NCI-H2081 (cell line): Measurements from ENCODE around the gene PKN2.
"Not testable (repeated sequence)": the region's sequence is repeated elsewhere in the genome, so short reads cannot be mapped to it uniquely, and the experiment has no call there.

Source experiments
- DNase-seq, 2 experiments: peaks; one replicate each; lab custom pipeline; 2025; lab: John Stamatoyannopoulos, UW

PKN2 gene

DNA sequence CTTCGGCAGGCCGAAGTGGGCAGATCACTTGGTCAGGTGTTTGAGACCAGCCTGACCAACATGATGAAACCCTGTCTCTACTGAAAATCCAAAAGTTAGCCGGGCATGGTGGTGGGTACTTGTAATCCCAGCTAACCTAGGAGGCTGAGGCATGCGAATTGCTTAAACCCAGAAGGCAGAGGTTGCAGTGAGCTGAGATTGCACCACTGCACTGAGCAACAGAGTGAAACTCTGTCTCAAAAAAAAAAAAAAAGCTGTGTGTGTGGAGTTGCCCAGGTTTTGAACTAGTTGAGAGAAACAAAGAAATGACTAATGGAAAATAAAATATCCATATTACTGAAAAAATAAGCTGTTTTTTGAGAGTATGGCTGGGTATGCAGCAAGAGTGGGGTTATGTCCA, 107.1 kb downstream of the PKN2 start:
- DNase-seq: no peak

DNA sequence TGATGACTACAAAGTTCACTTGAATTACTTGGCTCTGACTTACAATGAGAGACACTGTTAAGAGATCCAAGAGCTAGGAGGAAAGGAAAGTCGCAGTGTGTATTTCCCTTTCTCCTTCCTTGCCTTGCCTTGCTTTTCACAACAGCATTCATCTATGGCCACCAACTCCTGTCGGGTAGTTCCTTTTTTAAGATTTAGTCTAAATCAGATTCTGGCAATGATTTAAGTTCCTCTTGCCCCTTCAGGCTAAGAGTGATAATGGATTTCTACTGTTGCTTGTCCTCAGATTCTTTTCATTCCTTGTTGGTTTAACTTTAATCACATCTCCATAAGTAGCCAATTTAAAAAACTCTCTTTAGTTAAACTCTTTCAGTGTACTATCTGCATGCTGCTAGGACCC, 115.4 kb downstream of the PKN2 start:
- DNase-seq: no peak

DNA sequence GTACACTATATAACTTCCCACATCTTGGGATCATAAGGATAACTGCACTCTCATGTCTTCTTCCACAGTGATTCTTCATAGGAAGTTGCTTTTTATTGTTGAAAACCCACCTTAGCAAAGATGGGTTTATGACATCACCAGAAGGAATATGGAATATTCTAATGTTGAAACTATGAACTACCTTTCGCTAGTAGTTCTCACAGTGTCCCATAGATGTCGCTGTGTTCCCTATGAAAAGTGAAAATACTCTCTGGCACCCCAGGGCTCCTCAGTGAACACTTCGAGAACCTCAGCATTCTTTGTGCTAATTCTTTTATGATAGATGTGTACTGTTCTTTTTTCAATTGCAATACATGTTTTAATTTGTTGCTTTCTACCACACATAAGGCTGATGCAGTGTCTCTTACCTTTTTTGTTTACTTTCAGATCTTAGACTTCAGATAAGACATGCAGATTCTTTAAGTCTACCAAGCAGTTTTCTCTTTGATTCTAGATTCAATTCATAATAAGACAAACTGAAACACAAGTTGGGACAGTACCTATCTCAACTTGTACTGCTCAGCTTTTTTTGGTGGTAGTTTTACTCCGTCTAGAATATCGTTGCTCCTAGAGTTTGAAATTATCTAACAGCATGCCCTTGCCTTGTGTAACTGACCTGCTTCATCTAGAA, 116.4 kb downstream of the PKN2 start:
- peak in 1 of 2 experiments; percentile 0 for DNase-seq

DNA sequence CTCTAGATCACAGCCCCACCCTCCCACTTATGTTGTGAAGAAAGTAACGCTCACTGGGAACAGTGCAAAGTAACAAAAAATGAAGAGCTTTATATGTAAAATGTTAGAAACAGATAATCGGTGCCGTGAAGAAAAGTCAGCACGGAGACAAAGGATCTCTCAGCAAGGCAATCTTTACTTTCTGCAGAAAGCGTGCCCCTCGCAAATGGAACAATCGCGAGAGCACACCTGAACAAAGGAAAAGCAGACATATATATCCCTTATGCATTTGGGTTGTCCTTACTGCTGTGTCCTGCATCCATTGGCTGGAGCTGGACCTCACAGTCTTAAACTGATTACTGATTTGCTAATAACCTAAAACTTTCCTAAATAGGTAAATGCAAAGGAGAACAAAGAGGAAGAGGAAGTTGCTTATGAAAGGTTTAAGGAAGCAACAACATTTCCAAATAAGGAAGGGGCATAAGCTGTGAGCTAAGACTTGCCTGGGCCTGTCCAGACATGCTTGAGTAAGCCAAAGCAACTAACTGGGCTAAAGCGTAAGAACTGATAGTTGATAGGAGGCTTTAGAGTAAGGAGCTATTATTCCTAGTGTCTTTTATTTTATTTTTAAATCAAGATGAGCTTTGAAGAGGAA, 117.6 kb downstream of the PKN2 start:
- no peak for DNase-seq

DNA sequence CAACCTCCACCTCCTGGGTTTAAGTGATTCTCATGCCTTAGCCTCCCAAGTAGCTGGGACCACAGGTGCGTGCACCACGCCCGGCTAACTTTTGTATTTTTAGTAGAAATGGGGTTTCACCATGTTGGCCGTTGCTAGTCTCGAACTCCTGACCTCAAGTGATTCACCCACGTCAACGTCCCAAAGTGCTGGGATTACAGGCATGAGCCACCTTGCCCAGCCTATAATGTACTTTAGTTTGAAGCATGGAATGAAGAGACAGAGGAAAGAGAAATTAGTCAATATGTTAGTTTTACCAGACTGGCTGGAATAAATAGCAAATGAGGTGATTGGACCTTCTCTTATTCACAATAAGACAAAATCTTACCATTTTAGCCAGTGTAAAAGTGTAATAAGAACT, 118.3 kb downstream of the PKN2 start:
- no peak for DNase-seq

DNA sequence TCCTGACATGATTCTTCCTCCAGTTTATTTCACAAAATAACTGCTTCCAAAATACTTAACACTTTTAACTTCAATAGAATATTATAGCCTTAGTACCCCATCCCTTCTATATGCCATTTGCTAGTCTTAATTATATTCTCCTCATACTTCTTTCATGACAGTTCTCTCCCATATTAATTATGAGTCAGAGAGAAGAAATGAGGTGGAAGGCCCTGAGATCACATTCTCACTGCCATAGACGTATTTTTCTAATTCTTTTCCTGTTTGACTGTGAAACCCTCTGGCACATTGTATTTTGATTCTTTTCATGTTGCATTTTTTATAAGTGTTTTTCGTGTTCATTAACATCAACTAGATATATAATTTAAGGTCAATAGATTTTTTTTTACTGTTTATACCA, 118.9 kb downstream of the PKN2 start:
- no peak for DNase-seq

DNA sequence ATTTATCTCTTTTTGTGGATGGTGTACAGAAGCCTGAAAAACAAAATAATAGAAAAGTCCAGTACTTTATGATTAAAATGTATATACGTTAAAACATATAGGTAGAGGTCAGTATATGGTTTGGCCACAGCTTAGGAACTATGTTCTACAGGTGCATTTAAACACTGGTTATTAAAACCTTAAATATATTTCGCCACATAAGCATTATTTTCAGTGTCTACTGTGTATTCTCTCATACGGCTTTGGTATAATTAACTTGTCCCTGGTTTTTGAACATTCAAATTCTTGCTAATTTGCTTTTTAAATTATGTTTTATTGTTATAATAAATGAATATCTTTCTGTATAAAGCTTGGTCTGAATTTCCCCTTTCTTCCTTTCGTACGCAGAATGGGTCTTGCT, 119.4 kb downstream of the PKN2 start:
- DNase-seq: no peak

DNA sequence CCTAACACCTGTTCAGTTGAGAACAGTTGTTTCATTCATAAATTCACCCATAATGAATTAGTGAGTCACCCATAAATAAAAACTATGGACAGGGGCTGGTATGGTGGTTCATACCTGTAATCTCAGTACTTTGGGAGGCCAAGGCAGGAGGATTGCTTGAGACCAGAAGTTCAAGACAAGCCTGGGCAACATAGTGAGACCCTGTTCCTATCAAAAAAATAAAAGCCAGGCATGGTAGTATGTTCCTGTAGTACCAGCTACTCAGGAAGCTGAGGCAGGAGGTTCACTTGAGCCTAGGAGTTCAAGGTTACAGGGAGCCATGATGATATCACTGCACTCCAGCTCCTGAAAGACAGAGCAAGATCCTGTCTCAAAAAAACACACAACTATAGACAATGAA, 128.3 kb downstream of the PKN2 start:
- DNase-seq: no peak

DNA sequence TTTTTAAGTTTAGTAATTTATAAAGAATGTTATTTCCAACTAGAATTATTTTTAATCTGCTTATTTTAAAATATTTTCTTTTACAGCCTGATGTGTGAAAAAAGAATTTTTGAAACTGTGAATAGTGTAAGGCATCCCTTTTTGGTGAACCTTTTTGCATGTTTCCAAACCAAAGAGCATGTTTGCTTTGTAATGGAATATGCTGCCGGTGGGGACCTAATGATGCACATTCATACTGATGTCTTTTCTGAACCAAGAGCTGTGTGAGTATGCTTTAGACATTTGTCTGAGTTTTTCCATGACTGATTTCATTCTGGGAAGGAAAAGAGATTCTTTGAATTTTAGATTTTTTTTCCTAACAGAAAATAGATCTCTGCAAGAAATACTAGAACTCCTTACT, 129.4 kb downstream of the PKN2 start:
- peak in 1 of 2 experiments; percentile 0 for DNase-seq

DNA sequence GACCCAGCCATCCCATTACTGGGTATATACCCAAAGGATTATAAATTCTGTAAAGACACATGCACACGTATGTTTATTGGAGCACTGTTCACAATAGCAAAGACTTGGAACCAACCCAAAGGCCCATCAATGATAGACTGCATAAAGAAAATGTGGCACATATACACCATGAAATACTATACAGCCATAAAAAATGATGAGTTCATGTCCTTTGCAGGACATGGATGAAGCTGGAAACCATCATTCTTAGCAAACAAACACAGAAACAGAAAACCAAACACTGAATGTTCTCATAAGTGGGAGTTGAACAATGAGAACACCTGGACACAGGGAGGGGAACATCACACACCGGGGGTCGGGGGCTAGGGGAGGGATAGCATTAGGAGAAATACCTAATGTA, 135.6 kb downstream of the PKN2 start:
- not testable (repeated sequence) for DNase-seq

DNA sequence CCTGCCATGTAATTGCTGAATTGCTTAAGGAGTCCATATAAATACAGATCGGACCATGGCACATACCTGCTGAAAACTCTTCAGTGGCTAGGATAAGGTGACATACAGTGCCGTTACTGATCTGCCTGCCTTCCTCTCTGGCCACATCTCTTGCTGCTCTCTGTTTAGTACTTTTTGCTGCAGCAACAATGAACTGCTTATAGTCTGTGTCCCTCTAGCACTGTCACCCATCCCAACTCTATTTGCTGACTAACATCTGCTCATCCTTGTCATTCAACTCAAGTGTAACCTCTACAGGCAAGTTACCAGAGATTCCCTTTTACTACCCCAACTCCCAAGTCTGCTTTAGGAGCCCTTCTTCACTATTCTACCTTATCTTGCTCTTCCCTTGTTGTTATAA, 141.6 kb downstream of the PKN2 start:
- no peak for DNase-seq

DNA sequence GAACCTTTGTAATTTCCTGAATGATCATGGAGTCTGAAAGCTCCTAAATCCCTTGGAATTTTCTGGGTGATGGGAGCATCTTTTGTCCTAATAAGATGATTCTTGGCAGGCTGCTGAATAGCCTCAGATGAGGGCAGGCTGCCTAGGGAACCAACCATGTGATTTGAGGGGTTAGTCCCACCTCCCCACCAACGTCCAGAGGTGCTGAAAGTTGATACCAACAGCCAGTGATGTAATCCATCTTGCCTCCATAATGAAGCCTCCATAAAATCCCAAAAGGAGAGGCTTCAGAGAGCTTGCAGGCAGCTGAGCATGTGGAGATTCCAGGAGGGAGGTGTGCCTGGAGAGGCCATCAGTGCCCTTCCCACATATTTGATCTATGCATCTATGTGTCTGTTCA, 163.6 kb downstream of the PKN2 start:
- DNase-seq: no peak

DNA sequence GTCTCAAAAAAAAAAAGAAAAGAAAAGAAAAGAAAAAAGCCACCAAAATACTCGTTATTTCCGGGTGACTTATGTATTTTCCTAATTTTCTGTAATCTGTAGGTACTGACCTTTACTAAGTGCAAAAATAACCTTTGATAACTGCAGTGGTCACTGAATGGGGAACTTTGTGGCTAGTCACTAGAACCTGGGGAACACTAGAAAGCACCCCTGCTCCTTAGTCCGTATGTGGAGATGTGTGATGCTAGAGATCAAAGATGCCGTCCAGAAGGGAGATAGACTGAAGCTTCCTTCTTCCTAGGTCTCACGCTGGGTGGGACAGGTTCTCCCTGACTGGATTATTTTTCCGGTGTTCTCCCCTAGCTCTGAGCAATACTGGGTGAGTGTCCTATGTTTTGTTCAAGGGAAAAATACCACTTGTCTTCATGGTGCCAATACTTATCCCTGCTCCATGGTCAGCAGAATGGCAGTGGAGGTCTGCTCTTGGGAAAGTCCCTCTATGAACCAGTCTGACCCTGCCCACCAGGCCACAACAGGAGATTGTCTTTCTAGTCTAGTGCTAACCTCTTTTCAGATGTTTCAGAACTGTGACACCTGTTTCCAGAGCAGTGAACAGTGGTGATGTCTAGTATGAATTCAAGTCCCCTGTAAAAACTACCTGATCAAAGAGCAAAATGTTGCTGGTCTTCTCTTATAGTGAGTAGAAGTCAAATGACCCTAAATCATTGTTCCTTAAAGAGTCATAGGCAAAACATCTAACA, 167.4 kb downstream of the PKN2 start:
- DNase-seq: no peak

DNA sequence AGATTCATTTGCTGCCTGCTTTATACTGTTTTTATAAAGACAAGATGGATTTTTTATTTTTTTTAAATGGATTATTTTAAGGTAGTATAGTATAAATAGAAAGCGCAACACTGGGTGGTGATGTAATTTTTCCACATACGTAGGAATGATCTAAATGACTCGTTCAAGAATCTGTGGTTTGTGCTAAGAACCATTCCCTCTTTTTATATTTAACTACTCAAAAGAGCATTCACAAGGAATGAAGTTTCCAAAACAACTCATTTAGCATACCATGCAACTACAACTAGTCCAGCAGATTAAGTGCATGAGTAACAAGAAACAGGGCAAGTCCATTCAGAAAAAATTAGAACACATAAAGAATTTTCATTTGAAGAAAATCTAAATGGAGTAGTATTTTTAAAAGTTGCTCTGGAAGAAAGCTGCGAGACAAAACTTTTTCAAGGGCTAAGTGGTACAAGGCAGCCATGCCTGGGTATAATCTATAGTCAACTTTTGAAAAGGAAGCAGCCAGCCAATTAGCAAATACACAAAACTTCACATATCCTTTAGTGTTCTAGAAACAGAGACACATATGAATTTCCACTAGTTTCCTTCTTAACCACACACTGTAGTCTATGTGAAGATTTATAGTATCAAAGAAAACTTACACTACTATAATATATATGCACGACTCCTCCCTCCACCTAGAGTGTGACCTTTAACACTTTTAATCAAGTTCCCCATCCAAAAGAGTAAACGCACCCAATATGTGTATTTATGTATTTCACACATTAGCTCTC, 183.9 kb downstream of the PKN2 start:
- DNase-seq: no peak

DNA sequence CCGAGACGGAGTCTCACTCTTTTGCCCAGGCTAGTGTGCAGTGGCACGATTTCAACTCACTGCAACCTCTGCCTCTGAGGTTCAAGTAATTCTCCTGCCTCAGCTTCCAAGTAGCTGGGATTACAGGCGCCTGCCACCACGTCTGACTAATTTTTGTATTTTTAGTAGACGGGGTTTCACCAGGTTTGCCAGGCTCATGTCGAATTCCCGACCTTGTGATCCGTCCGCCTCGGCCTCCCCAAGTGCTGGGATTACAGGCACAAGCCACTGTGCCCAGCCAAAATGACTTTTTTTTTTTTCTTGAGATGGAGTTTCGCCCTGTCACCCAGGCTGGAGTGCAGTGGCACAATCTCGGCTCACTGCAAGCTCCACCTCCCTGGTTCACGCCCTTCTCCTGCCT, 185.6 kb downstream of the PKN2 start:
- DNase-seq: not testable (repeated sequence)

DNA sequence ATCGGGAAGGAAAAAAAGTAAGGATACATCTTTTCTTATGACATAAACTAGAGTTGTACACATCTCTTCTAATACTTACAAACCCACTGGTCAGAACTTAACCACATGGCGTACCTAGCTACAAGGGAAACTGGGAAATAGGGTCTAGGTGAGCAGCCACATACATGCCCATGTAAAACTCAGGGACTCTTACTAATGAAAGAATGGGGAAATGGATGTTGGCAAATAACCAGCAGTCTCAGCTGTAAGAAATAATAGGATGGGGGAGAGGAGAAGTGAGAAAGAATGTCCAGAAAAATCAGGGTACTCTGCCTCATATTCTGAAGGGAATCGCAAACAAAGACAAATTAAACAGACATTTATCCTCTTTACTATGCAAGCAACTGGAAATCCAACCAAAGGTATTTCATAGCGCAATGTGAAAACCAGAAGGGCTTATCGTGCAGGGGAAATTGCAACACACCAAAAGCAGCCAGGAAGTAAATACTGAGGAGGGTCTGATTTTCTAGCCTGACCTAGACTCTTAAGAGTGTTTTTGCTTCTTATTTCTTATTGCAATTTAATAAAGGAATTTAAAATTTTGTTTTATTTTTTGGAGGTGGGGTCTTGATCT, 189.8 kb downstream of the PKN2 start:
- no peak for DNase-seq

DNA sequence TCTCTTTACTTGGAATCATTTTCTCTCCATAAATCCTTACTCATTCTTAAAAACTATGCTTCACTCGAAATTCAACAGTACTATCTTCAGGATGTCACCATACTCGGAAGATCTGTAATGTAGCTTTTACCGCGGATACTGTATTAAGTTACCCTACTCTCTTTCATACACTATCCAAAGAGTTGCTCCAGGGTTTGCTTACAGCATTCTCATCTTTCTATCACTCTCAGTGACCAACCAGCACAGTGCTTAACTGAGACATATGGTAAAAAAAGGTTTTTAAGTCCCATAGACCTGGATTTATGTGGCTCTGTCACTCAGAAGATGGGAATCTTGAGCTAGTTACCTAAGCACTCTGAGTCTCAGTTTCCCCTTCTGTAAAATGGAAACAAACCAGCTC, 191.5 kb downstream of the PKN2 start:
- no peak for DNase-seq

DNA sequence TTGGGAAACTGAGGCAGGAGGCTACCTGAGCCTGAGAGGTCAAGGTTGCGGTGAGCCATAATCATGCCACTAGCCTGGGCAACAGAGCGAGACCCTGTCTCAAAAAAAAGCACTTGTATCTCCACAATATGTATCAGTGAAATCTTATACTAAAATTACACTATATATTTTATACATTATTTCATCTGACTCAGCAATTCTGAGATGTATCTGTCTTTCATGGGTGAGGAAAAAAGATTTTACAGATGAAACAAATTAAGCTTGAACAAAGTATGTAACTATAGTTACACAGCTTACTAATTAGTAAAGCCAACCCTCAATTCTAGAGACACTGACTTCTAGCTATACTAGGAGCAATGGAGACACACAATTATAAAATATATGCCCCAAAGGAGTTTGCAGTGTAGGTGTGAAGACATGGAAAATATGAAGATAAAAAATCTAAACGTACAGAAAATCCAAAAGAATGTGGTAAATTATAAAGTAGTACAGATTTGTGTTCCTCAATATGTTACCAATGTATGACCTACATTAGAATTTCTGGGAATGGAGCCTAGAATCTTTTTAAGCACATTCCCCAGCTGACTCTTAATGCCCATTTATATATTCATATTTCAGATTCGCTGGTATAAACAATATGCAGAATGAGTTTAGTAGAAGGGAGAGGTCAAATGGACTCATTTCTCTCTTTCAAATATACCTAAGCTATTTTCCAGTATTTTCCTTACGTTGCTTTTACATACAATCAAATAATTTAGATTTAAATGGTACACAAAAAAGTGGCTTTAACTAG, 192.7 kb downstream of the PKN2 start:
- no peak for DNase-seq

DNA sequence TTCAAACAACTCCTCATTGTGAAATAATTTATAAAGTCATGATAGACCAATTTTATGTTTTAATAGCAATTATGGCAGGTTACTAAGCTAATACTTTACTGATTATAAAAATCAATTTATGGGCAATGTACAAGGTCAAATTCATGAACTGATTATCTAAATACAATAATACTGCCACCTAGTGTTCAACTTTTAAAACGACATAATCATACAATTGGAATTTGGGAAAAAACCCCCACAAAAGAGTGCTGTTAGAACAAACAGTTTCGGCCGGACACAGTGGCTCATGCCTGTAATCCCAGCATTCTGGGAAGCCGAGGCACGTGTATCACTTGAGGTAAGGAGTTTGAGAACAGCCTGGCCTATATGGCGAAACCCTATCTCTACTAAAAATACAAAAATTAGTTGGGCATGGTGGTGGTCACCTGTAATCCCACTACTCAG, 193.3 kb downstream of the PKN2 start:
- DNase-seq: peak in 1 of 2 experiments; percentile 8

DNA sequence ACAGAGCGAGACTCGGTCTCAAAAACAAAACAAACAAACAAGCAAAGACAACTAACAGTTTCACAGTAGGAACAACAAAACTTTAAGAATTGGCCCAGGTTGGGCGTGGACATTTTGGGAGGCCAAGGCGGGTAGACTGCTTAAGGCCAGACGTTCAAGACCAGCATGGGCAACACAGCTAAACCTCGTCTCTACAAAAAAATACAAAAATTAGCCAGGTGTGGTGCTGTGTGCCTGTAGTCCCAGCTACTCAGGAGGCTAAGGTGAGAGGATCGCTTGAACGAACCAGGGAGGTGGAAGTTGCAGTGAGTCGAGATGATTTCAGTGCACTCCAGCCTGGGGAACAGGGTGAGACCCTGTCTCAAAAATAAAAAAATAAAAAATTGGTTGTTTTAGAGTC, 193.8 kb downstream of the PKN2 start:
- no peak for DNase-seq

DNA sequence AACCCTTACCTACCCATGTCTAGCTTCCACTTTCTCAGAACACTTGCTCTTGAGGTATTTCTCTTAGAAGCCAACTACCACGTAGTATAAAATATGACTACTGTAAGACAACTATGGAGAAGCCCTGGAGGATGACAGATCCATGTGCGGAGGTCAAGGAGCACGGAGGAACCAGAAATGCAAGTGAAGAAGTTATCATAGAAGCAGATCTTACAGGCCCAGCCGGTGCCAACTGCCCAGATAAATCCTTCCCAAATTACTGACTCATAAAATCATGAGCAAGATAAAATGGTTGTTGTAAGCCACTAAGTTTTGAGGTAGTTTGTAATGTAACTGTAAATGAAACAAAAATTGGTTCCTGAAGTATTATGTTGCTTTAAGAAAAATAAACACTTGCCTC, 194.7 kb downstream of the PKN2 start:
- no peak for DNase-seq
